HCT116 (cell line): ENCODE data around the gene CCDC92B. TPM values are rescaled to one million over a fixed set of nuclear protein-coding genes. Genes with fewer than 3 reads are reported as not detected.

Experiments used
- ATAC-seq: fragments of 200-7000 bp; cut with Tn5 transposase; 2 replicates; pipeline ENCODE4 v1.9.1; 2020; ENCODE audit warnings: mild to moderate bottlenecking, moderate library complexity
- BruUV-seq: library from RNA; stranded (reverse); fragments of 400-500 nt; replicated peaks from 2 replicates; lab custom pipeline; 2021; lab: Mats Ljungman, UMichigan
- CTCF ChIA-PET: fragments of 300-600 bp; sonication (Branson Sonifier 250); formaldehyde crosslinking; loops from one replicate; lab custom pipeline; 2021; ENCODE audit warnings: antibody characterized with exemption; lab: Charles Lee
- POLR2A ChIA-PET: fragments of 300-600, 350-600 bp; sonication (Branson Sonifier 250); formaldehyde crosslinking; loops from one replicate; lab custom pipeline; 2021; ENCODE audit warnings: antibody characterized with exemption; lab: Charles Lee
- RAD21 ChIA-PET, 2 experiments: fragments of 300-600 bp; sonication (Branson Sonifier 250); formaldehyde crosslinking; loops; one replicate each; lab custom pipeline; 2023; ENCODE audit warnings: low total read pairs in 2 of 2; ENCODE audit not compliant: uncharacterized antibody in 2 of 2, unreplicated experiment in 2 of 2, low non-redundant PET in 1 of 2; lab: Charles Lee
- DNase-seq: peaks from one replicate; pipeline ENCODE4 v3.0.0-alpha.2; 2010; ENCODE audit warnings: low read depth, low spot score
- H2AFZ ChIP-seq: fragments of 200-600 bp; shearing (Covaris generic), sonication (generic); 2 replicates; pipeline ENCODE4 v1.6.1; 2017; ENCODE audit warnings: low read depth, mixed run types, mixed read lengths, antibody characterized with exemption, low read length; ENCODE audit not compliant: poor library complexity, severe bottlenecking
- H3K27ac ChIP-seq: 2 replicates; pipeline ENCODE4 v1.5.1; 2012; ENCODE audit warnings: low read depth, low read length
- H3K27me3 ChIP-seq: fragments of 200-600 bp; sonication (generic); 2 replicates; pipeline ENCODE4 v1.6.1; 2016; ENCODE audit warnings: mixed run types, low read length, mixed read lengths; ENCODE audit not compliant: insufficient read depth
- H3K36me3 ChIP-seq, 2 experiments: fragments of 200-500 bp in 1 of 2; fragments of 200-600 bp in 1 of 2; sonication (Bioruptor generic) in 1 of 2; sonication (generic) in 1 of 2; 2 replicates each; pipeline versions ENCODE4 v1.5.1 to v1.6.1; 2014 to 2016; ENCODE audit warnings: low read length in 2 of 2, inconsistent platforms in 1 of 2, mixed read lengths in 1 of 2, mixed run types in 1 of 2; ENCODE audit not compliant: insufficient read depth in 2 of 2, control insufficient read depth in 1 of 2
- H3K4me1 ChIP-seq, 2 experiments: fragments of 200-600 bp in 1 of 2; sonication (generic) in 1 of 2; 2 replicates each; pipeline versions ENCODE4 v1.5.1 to v1.6.1; 2012 to 2017; ENCODE audit warnings: low read length in 2 of 2, inconsistent platforms in 1 of 2, mild to moderate bottlenecking in 1 of 2, mixed read lengths in 1 of 2, mixed run types in 1 of 2, moderate library complexity in 1 of 2; ENCODE audit not compliant: insufficient read depth in 2 of 2, control insufficient read depth in 1 of 2
- H3K4me2 ChIP-seq: fragments of 200-600 bp; sonication (generic); 2 replicates; pipeline ENCODE4 v1.6.1; 2017; ENCODE audit warnings: mixed run types, low read length, mixed read lengths
- H3K4me3 ChIP-seq, 2 experiments: fragments of 200-600 bp in 1 of 2; sonication (generic) in 1 of 2; replicated peaks in 1 of 2; 2 replicates each; pipeline ENCODE4 v1.5.1; 2011 to 2016; ENCODE audit warnings: low read length in 2 of 2, control low read depth in 1 of 2, low read depth in 1 of 2, mild to moderate bottlenecking in 1 of 2, mixed read lengths in 1 of 2, mixed run types in 1 of 2
- H3K79me2 ChIP-seq: fragments of 200-600 bp; sonication (generic); 2 replicates; pipeline ENCODE4 v1.6.1; 2017; ENCODE audit warnings: mild to moderate bottlenecking, mixed run types, low read length, moderate library complexity, mixed read lengths; ENCODE audit not compliant: insufficient read depth
- H3K9ac ChIP-seq: fragments of 200-600 bp; sonication (generic); 2 replicates; pipeline ENCODE4 v1.6.1; 2016; ENCODE audit warnings: low read length, mixed read lengths
- H3K9me2 ChIP-seq: fragments of 200-600 bp; sonication (generic), shearing (Covaris generic); 2 replicates; pipeline ENCODE4 v1.6.1; 2017; ENCODE audit warnings: mixed run types, mild to moderate bottlenecking, moderate library complexity; ENCODE audit not compliant: insufficient read depth
- H3K9me3 ChIP-seq, 2 experiments: fragments of 200-500 bp in 1 of 2; fragments of 200-600 bp in 1 of 2; sonication (Bioruptor generic) in 1 of 2; sonication (generic) in 1 of 2; 2 replicates each; pipeline ENCODE4 v1.6.1; 2014 to 2017; ENCODE audit warnings: low read length in 2 of 2, mixed read lengths in 2 of 2, inconsistent platforms in 1 of 2, low read depth in 1 of 2, mild to moderate bottlenecking in 1 of 2, mixed run types in 1 of 2, moderate library complexity in 1 of 2; ENCODE audit not compliant: control insufficient read depth in 1 of 2, insufficient read depth in 1 of 2
- H4K20me1 ChIP-seq: fragments of 200-600 bp; sonication (generic), shearing (Covaris generic); 2 replicates; pipeline ENCODE4 v1.6.1; 2017; ENCODE audit warnings: mixed run types, mild to moderate bottlenecking, moderate library complexity; ENCODE audit not compliant: insufficient read depth
- CEBPB ChIP-seq: IDR thresholded peaks from 2 replicates; pipeline ENCODE4 v1.6.1; 2012; ENCODE audit warnings: low read depth
- EGR1 ChIP-seq: IDR thresholded peaks from 2 replicates; pipeline ENCODE4 v1.6.1; 2012; ENCODE audit warnings: low read depth
- ELF1 ChIP-seq: IDR thresholded peaks from 2 replicates; pipeline ENCODE4 v1.6.1; 2012; ENCODE audit warnings: low read depth, borderline replicate concordance
- EZH2phosphoT487 ChIP-seq: fragments of 200-600 bp; IDR thresholded peaks from 2 replicates; pipeline ENCODE4 v1.6.1; 2018; ENCODE audit warnings: antibody characterized with exemption, borderline replicate concordance
- POLR2A ChIP-seq: IDR thresholded peaks from 2 replicates; pipeline ENCODE4 v1.7.0; 2011; ENCODE audit warnings: borderline replicate concordance; ENCODE audit not compliant: insufficient read depth, insufficient read length; ENCODE audit errors: extremely low read depth
- POLR2AphosphoS5 ChIP-seq: IDR thresholded peaks from 2 replicates; pipeline ENCODE4 v1.6.1; 2011; ENCODE audit warnings: mild to moderate bottlenecking, low read depth, low read length, moderate library complexity
- RAD21 ChIP-seq: IDR thresholded peaks from 2 replicates; pipeline ENCODE4 v1.6.1; 2012; ENCODE audit warnings: low read depth, mild to moderate bottlenecking
- SIN3A ChIP-seq: IDR thresholded peaks from 2 replicates; pipeline ENCODE4 v1.6.1; 2012; ENCODE audit warnings: low read depth
- TCF7L2 ChIP-seq: IDR thresholded peaks from 2 replicates; pipeline ENCODE4 v1.7.0; 2011; ENCODE audit warnings: borderline replicate concordance, inconsistent platforms; ENCODE audit not compliant: insufficient read depth, insufficient read length; ENCODE audit errors: extremely low read depth
- YY1 ChIP-seq: IDR thresholded peaks from 2 replicates; pipeline ENCODE4 v1.6.1; 2011; ENCODE audit warnings: low read length, low read depth, moderate library complexity, mild to moderate bottlenecking; ENCODE audit not compliant: insufficient replicate concordance; ENCODE audit errors: extremely low read depth
- ZFX ChIP-seq: fragments of 450-650 bp; IDR thresholded peaks from 2 replicates; pipeline ENCODE4 v1.6.1; 2017
- intact Hi-C: fragments of 100-400 bp; cut with micrococcal nuclease; formaldehyde crosslinking; loops from 2 replicates; pipeline ENCODE4 v1.10.0; 2022
- total RNA-seq: library from RNA; stranded (reverse); gene quantifications from one replicate; pipeline ENCODE4 v1.2.1, GENCODE V29; 2021; ENCODE audit not compliant: unreplicated experiment
- TF ChIP-seq, protein P1 (sequence below): IDR thresholded peaks from 2 replicates; pipeline ENCODE4 v1.6.1; 2012
- TF ChIP-seq, protein P2 (sequence below): IDR thresholded peaks from 2 replicates; pipeline ENCODE4 v1.6.1; 2012
- TF ChIP-seq, protein P3 (sequence below): IDR thresholded peaks from 2 replicates; pipeline ENCODE4 v1.6.1; 2011; ENCODE audit warnings: mild to moderate bottlenecking, low read length, moderate library complexity; ENCODE audit not compliant: insufficient replicate concordance; ENCODE audit errors: extremely low read depth
- TF ChIP-seq, protein P4 (sequence below): IDR thresholded peaks from 2 replicates; pipeline ENCODE4 v1.6.1; 2012; ENCODE audit warnings: low read depth

CCDC92B gene
- total RNA-seq, 1 experiment from 2014 or later: 0.17 TPM

GRCh38 chr17:2723997-2724783, 25.3 kb downstream of the CCDC92B start:
- no peak for DNase-seq

More at GRCh38 chr17:2723997-2724783, 25.3 kb downstream of the CCDC92B start:
- H3K9me2 ChIP-seq: no peaks in the 10 kb centered on the region
- no peak overlapping the region for H2AFZ ChIP-seq
- ChIA-PET POLR2A (interaction anchor here (0.7 to 1.4 kb wide), 5 partner anchors 11 to 317 kb away, joined by 3 read pairs; no protein-coding TSS in a partner anchor), CTCF (interaction anchor here (0.5 to 1.5 kb wide), 3 partner anchors 14 to 340 kb away, joined by 3 to 4 read pairs (median 3); no protein-coding TSS in a partner anchor), RAD21 (interaction anchor here in 1 of 2 experiments (0.6 kb wide), 1 partner anchor 308 kb away, joined by 6 read pairs; no protein-coding TSS in a partner anchor)
- H3K4me1 ChIP-seq: peaks cover 4 to 31% of the 10 kb centered on the region in 2 experiments; a peak in 3 of 4 replicates
- no peaks in the 10 kb centered on the region for H4K20me1 ChIP-seq
- no peaks in the 10 kb centered on the region for H3K79me2 ChIP-seq
- peak overlapping the region; percentile 50 for H3K9ac ChIP-seq
- no peak for TF ChIP-seq RAD21
- TF ChIP-seq EGR1: no peak
- TF ChIP-seq, protein P1, sequence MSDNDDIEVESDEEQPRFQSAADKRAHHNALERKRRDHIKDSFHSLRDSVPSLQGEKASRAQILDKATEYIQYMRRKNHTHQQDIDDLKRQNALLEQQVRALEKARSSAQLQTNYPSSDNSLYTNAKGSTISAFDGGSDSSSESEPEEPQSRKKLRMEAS: peak; percentile 10; the same call in 1 of the 2 replicates
- no peak for TF ChIP-seq EZH2phosphoT487
- TF ChIP-seq POLR2AphosphoS5: 0 out of 2 replicates have a peak, but pooled peaks have one; percentile 38
- TF ChIP-seq, protein P2, sequence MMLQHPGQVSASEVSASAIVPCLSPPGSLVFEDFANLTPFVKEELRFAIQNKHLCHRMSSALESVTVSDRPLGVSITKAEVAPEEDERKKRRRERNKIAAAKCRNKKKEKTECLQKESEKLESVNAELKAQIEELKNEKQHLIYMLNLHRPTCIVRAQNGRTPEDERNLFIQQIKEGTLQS: no peak
- no peak for TF ChIP-seq YY1
- TF ChIP-seq, protein P3, sequence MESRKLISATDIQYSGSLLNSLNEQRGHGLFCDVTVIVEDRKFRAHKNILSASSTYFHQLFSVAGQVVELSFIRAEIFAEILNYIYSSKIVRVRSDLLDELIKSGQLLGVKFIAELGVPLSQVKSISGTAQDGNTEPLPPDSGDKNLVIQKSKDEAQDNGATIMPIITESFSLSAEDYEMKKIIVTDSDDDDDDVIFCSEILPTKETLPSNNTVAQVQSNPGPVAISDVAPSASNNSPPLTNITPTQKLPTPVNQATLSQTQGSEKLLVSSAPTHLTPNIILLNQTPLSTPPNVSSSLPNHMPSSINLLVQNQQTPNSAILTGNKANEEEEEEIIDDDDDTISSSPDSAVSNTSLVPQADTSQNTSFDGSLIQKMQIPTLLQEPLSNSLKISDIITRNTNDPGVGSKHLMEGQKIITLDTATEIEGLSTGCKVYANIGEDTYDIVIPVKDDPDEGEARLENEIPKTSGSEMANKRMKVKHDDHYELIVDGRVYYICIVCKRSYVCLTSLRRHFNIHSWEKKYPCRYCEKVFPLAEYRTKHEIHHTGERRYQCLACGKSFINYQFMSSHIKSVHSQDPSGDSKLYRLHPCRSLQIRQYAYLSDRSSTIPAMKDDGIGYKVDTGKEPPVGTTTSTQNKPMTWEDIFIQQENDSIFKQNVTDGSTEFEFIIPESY: peak; percentile 58
- no peak for TF ChIP-seq SIN3A
- TF ChIP-seq, protein P4, sequence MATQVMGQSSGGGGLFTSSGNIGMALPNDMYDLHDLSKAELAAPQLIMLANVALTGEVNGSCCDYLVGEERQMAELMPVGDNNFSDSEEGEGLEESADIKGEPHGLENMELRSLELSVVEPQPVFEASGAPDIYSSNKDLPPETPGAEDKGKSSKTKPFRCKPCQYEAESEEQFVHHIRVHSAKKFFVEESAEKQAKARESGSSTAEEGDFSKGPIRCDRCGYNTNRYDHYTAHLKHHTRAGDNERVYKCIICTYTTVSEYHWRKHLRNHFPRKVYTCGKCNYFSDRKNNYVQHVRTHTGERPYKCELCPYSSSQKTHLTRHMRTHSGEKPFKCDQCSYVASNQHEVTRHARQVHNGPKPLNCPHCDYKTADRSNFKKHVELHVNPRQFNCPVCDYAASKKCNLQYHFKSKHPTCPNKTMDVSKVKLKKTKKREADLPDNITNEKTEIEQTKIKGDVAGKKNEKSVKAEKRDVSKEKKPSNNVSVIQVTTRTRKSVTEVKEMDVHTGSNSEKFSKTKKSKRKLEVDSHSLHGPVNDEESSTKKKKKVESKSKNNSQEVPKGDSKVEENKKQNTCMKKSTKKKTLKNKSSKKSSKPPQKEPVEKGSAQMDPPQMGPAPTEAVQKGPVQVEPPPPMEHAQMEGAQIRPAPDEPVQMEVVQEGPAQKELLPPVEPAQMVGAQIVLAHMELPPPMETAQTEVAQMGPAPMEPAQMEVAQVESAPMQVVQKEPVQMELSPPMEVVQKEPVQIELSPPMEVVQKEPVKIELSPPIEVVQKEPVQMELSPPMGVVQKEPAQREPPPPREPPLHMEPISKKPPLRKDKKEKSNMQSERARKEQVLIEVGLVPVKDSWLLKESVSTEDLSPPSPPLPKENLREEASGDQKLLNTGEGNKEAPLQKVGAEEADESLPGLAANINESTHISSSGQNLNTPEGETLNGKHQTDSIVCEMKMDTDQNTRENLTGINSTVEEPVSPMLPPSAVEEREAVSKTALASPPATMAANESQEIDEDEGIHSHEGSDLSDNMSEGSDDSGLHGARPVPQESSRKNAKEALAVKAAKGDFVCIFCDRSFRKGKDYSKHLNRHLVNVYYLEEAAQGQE: no peak
- no peak for TF ChIP-seq ELF1
- TF ChIP-seq POLR2A: peak; percentile 27
- TF ChIP-seq ZFX: peak; percentile 92; the same call in 1 of the 2 replicates
- no peak for TF ChIP-seq CEBPB
- TF ChIP-seq TCF7L2: peak; percentile 84
- intact Hi-C loops: no loop called here
- peak overlapping the region; percentile 85 for H3K27ac ChIP-seq
- peak; percentile 59 for ATAC-seq
- H3K4me3 ChIP-seq: peak overlapping the region; percentile 37 to 47
- no TSS peak for BruUV-seq
- H3K36me3 ChIP-seq: no peaks in the 10 kb centered on the region
- peak overlapping the region; percentile 65 for H3K4me2 ChIP-seq
- no peaks in the 10 kb centered on the region for H3K9me3 ChIP-seq
- no peaks in the 10 kb centered on the region for H3K27me3 ChIP-seq
